GM12801 (cell line): Measurements from ENCODE around the gene ACY1.

Source experiments
- TF ChIP-seq, protein P1 (sequence below): IDR thresholded peaks from one replicate; pipeline ENCODE4 v1.5.1; 2011; ENCODE audit warnings: control low read depth; ENCODE audit not compliant: insufficient read length; ENCODE audit errors: extremely low read depth

ACY1 gene

DNA sequence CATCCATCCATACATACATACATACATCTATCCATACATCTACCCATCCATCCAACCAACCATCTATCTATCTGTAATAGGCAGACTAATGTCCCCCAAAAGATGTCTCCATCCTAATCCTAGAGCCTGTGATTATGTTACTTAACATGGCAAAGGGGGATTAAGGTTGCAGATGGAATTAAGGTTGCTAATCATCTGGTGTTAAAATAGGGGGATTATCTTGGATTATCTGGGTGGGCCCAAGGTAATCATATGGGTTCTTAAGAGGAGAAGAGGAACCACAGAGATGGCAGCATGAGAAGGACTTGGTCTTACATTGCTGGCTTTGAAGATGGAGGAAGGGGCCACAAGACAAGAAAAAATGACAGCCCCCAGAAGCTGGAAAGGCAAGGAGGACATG is 27.1 kb downstream of the ACY1 start:
- TF ChIP-seq, protein P1, sequence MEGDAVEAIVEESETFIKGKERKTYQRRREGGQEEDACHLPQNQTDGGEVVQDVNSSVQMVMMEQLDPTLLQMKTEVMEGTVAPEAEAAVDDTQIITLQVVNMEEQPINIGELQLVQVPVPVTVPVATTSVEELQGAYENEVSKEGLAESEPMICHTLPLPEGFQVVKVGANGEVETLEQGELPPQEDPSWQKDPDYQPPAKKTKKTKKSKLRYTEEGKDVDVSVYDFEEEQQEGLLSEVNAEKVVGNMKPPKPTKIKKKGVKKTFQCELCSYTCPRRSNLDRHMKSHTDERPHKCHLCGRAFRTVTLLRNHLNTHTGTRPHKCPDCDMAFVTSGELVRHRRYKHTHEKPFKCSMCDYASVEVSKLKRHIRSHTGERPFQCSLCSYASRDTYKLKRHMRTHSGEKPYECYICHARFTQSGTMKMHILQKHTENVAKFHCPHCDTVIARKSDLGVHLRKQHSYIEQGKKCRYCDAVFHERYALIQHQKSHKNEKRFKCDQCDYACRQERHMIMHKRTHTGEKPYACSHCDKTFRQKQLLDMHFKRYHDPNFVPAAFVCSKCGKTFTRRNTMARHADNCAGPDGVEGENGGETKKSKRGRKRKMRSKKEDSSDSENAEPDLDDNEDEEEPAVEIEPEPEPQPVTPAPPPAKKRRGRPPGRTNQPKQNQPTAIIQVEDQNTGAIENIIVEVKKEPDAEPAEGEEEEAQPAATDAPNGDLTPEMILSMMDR = no peak

DNA sequence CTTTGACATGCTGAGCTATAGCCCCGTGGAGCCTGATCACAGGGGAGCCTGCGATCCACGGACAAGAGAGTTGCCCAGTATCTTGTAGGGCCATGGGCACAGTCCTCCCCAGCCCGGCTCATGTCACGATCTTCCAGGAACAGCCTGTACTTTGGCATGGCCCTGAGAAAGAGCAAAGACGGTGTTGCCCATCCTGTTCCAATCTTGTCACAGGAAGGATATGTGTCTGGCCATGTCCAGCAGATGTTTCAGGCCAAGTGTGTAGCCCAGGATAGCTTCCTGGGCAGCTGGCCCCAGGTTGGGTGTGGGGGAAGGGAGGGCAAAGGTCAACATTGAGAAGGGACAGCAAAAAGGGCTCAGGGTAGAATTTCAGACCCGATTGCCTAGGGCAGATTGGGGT is 29.4 kb downstream of the ACY1 start:
- TF ChIP-seq, protein P1 = no peak

DNA sequence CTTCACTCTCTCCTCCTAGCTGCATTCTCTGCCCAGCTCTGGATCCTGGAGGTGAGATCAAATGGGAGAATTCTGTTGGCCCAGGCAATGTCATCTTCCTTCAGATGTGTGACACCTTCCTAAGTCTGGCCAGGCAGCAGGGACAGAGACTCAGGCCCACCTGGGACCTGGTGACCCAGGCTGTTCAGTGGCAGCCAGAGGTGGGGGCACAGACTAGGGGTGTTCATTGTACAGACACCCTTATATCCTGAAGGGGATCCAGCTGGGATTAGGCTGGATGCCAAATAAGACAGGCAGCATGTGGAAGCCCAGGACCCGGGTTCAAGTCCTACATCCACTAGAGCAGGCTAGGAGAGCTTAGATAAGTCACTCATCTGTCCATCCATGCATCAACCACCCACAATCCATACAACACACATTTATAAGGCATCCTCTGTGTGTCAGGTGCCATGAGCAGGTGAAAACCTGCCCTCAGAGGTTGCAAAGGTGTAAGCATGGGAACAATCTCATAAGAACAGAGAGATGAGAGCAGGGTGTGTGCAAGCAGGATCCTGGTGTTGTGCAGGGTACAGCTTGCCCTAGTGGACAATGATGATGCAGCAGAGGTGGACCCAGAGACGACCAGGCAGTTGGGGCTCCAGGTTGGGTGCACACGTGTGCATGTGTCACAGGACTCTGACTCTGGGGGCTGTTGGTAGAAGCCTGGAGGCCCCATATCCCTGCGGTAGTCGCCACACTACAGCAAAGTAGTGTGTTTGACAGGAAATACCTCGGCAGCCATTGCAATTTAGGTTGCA is 30.7 kb downstream of the ACY1 start:
- TF ChIP-seq, protein P1 = no peak

DNA sequence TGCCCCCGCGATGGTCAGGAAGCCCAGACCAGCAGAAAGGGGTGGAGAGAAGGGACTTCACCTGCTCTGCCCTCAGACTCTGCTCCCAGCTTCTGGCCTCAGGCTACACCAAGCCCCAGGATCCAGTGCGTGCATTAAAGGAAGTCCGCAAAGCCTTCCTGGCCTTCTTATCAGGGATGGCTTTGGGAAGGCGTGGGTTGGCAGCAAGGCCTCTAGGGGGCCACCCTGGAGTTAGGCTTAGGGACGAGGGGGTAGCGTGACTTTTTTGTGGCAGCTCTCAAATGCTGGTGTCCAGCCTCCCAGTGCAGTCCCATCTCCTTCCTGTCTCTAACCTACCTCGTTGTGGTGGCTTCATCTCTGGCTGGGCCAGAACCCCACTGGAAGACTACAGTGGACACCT is 31.3 kb downstream of the ACY1 start:
- TF ChIP-seq, protein P1 = no peak

DNA sequence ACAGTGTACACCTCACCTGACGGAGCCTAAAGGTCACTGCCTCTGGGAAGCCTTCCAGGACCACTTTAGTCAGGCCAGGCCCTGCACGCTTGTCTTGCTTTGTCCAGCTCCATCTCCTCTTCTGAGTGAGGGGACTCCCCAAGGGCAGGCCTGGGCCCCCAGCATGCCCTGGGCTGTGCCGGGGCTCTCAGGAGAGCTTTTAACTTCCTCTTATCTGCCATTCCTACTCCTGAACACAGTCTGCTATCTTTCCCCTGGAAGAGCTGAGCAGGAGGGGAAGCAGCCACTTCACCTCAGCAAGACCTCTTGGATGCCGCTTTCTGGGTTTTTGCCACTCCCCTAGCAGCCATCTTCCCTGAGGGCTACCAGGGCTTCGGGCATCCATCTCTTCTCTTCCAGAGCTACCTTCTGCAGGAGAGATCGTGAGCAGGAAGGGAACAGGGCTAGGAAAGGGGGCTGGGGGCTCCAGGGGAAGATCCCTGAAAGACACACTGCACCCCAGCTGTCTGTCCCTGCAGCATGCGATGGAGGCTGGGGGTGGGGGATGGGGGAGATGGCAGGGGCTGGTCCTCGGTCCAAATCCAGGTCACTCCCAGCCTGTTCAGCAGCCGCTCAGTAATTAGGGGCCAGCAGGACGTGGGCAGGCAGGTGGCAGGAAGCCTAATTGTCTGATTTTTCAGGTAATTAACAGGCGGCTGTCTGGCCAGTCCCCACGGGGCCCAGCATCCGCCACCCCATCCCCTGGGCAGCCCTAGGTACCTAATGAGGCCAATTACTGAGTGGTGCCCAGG is 32.3 kb downstream of the ACY1 start:
- TF ChIP-seq, protein P1 = no peak

DNA sequence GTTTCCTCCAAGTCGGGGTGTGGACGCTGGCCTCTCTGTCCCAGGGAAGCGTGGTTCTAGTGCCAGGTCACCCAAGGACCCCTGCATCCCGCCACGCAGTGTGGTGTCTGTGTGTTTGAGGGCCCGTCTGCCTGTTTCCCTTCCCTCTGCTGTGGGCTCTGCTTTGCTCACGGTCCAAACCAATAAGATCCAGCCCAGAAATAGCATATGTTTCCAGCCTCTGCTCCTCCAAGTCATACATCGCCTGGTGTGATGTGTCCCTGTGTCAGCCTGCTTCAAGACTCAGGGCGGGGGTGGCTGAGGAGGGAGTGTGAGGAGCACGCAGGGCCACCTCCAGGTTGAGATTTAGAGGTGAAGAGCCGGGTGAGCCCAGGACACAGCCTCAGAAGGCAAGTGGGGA is 34.3 kb downstream of the ACY1 start:
- TF ChIP-seq, protein P1 = no peak

DNA sequence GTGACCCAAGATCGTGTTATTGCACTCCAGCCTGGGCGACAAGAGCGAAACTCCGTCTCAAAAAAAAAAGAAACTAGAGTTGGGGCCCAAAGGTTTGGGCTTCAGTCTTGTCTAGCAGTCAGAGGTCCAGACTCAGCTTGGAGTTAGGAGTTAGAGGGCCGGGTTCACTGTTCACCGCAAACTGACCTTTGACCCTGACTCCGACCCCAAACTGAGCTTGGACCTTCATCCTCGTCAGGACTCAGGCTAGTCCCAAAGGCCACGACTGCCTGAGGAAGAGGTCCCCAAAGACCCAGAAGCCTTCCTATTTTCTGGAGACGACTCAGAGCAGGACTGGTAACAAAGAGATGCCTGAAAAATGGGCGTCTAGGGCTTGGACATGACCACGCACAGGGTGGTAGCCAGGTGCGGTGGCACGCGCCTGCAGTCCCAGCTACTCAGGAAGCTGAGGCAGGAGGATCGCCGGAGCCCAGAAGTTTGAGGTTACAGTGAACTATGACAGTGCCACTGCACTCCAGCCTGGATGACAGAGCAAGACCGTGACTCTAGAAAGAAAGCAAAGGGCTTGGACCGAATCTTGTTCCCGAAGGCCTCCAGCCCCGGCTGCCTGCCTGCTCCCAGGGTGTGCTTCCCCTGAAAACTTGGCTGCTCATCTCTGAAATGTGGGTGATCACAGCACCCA is 35.1 kb downstream of the ACY1 start:
- TF ChIP-seq, protein P1 = no peak
